Peyer's patch (tissue), 4 donors: ENCODE results near the gene SORL1. TPM values are rescaled to one million over a fixed set of nuclear protein-coding genes. Genes with fewer than 3 reads are reported as not detected.

Source experiments
- DNase-seq, 3 donors: peaks; one replicate each; pipeline ENCODE4 v3.0.0-alpha.2; 2017 to 2019
- H3K27ac ChIP-seq, 4 donors: fragments of 200-600 bp; sonication (generic); one replicate each; pipeline ENCODE4 v1.5.1; 2016 to 2019
- H3K27me3 ChIP-seq, 2 donors: fragments of 200-600 bp; sonication (generic); one replicate each; pipeline ENCODE4 v1.5.1; 2019
- H3K36me3 ChIP-seq, 3 donors: fragments of 200-600 bp; sonication (generic); one replicate each; pipeline ENCODE4 v1.5.1; 2016 to 2019
- H3K4me1 ChIP-seq, 4 donors: fragments of 200-600 bp; sonication (generic); one replicate each; pipeline ENCODE4 v1.5.1; 2016 to 2019
- H3K4me3 ChIP-seq, 4 donors: fragments of 200-600 bp; sonication (generic); 1 replicate in 3 of 4; 2 replicates in 1 of 4; pipeline ENCODE4 v1.5.1; 2016 to 2019; ENCODE audit warnings: mild to moderate bottlenecking in 1 of 4
- H3K9me3 ChIP-seq, 4 donors: fragments of 200-600 bp; sonication (generic); one replicate each; pipeline ENCODE4 v1.5.1; 2016 to 2019; ENCODE audit warnings: mild to moderate bottlenecking in 1 of 4
- CTCF ChIP-seq, 6 experiments: fragments of 450-650 bp in 4 of 6; fragments of 200-600 bp in 2 of 6; sonication (generic) in 1 of 6; IDR thresholded peaks; one replicate each; pipeline ENCODE4 v1.5.1; 2017 to 2019; ENCODE audit warnings: antibody characterized with exemption in 6 of 6, mild to moderate bottlenecking in 3 of 6, moderate library complexity in 1 of 6
- POLR2A ChIP-seq, 2 donors: fragments of 450-650 bp; IDR thresholded peaks; one replicate each; pipeline ENCODE4 v1.5.1; 2017; ENCODE audit warnings: antibody characterized with exemption in 2 of 2, mild to moderate bottlenecking in 2 of 2, moderate library complexity in 2 of 2
- total RNA-seq, 4 donors: library from RNA; depleted of rRNA; stranded (reverse); fragments of >200 nt; gene quantifications; one replicate each; pipeline ENCODE4 v1.1.0, GENCODE V29; 2016

The SORL1 gene
- total RNA-seq, 4 donors from 2014 or later = 52.0 to 282 (median 191) TPM

DNA sequence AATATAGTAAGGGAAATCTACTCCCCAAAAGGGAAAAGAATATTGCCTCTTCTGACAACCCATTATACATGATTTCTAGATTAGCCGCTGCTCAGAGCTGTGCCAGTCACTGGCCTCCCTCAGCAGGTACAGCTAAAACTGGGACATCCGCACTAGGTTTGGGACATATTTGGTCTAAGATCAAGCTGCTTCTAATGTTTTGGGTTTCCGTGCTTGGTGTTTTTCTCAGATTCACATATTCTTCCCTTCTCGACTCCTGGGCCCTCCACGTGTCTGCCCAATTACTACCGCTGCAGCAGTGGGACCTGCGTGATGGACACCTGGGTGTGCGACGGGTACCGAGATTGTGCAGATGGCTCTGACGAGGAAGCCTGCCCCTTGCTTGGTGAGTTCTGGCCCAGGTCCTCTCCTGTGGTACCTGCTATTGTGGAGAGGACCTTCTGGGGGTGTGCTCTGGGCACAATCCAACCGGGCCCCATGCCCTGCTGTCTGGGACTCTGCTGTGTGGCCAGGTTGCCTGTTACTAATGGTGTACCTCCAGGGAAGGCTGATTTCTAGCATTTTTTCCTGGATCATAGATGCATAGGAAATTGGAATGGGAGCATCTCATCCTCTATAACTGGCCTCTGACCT lies 138.8 kb downstream of the SORL1 start:
- no peak for DNase-seq
- no peaks in the 10 kb centered on the region for H3K27me3 ChIP-seq
- H3K4me1 ChIP-seq = peaks cover 0 to 13% (median 6%) of the 10 kb centered on the region in 4 donors
- TF ChIP-seq POLR2A (IDR thresholded peaks at IDR 0.05) (no peak), CTCF (IDR thresholded peaks at IDR 0.05) (no peak)
- H3K4me3 ChIP-seq = no peak overlapping the region
- H3K27ac ChIP-seq = peak overlapping the region in 1 of 4 donors; percentile 1
- H3K9me3 ChIP-seq = no peaks in the 10 kb centered on the region
- peaks cover 0 to 61% (median 0%) of the 10 kb centered on the region in 3 donors for H3K36me3 ChIP-seq

DNA sequence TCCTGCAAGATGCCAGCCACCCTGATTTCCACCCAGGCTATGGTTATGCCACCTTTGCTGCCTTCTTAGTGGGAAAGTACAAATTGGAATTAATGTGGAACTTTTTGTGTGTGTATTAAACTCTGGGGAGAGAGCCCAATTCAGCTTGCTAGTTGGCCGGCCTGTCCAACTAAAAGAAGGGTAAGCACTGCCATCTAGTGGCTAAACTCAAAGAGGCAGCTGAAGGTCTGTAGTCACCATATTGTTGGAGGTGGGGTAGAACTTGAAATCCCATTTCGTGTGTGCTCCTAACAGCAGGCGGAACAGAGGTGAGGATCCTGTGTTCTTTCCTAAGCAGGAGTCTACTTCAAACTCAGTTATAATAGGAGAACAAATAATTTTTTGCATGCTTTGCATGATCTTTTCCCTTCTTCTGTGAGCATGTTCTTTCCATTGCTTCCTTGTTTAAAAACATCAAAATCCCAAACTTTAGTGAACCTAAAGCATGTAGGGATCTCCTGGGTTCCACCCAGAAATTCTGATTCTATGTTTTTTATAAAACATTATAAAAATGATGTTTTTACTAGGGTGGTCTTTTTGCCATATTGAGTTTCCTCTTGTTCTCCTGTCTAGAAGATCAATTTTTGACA lies 139.4 kb downstream of the SORL1 start:
- DNase-seq = peak in 2 of 3 donors; percentile 69 to 87
- no peak overlapping the region for H3K27ac ChIP-seq
- no peaks in the 10 kb centered on the region for H3K9me3 ChIP-seq
- no peaks in the 10 kb centered on the region for H3K27me3 ChIP-seq
- H3K36me3 ChIP-seq = peaks cover 0 to 68% (median 0%) of the 10 kb centered on the region in 3 donors
- TF ChIP-seq POLR2A (IDR thresholded peaks at IDR 0.05) (no peak), CTCF (IDR thresholded peaks at IDR 0.05) (peak; percentile 75 to 94 (median 91))
- no peak overlapping the region for H3K4me3 ChIP-seq
- H3K4me1 ChIP-seq = peaks cover 0 to 13% (median 6%) of the 10 kb centered on the region in 4 donors

DNA sequence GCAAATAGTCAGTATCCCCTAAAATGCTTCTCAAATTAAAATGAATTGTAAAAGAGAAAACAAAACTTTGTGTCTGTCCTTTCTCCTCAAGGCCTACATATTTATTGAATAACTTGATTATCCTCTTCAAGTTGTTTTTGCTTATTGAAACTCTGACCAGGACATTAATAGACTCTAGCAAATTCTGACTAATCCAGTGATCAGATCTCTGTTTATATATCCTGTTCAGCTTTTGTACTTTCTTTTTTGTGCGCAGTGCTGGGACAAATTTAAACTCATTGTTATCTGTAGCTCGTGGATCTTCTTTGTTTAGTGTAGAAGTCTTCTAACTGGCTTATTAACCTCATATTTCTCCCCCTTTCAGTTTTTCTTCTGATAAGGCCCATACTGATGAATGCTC lies 140.6 kb downstream of the SORL1 start:
- H3K27ac ChIP-seq = peak overlapping the region in 1 of 4 donors; percentile 33
- H3K27me3 ChIP-seq = no peaks in the 10 kb centered on the region
- no peak for TF ChIP-seq CTCF (IDR thresholded peaks at IDR 0.05)
- TF ChIP-seq POLR2A (IDR thresholded peaks at IDR 0.05) = no peak

GRCh38 chr11:121595717-121596161 lies 143.6 kb downstream of the SORL1 start:
- H3K36me3 ChIP-seq = peaks cover 0 to 77% (median 0%) of the 10 kb centered on the region in 3 donors
- no peak overlapping the region for H3K4me3 ChIP-seq
- H3K4me1 ChIP-seq = peaks cover 0 to 8% (median under 1%) of the 10 kb centered on the region in 4 donors
- no peaks in the 10 kb centered on the region for H3K9me3 ChIP-seq
- no peak for DNase-seq
- no peaks in the 10 kb centered on the region for H3K27me3 ChIP-seq
- TF ChIP-seq CTCF (IDR thresholded peaks at IDR 0.05) = no peak
- TF ChIP-seq POLR2A (IDR thresholded peaks at IDR 0.05) = no peak
- H3K27ac ChIP-seq = no peak overlapping the region

More for the DNA sequence above, 140.6 kb downstream of the SORL1 start:
- H3K9me3 ChIP-seq = no peaks in the 10 kb centered on the region
- peaks cover 0 to 13% (median 6%) of the 10 kb centered on the region in 4 donors for H3K4me1 ChIP-seq
- H3K36me3 ChIP-seq = peaks cover 0 to 76% (median 0%) of the 10 kb centered on the region in 3 donors
- no peak overlapping the region for H3K4me3 ChIP-seq
- no peak for DNase-seq

- Histone ChIP-seq H3K4me1 (peaks cover 0 to 8% (median 0%) of the 10 kb centered on the region in 4 donors), H3K36me3 (peaks cover 0 to 72% (median 0%) of the 10 kb centered on the region in 3 donors), H3K27ac (no peak overlapping the region), H3K4me3 (no peak overlapping the region), H3K9me3 (no peaks in the 10 kb centered on the region), H3K27me3 (no peaks in the 10 kb centered on the region)
- no peak for TF ChIP-seq CTCF (IDR thresholded peaks at IDR 0.05)
- no peak for TF ChIP-seq POLR2A (IDR thresholded peaks at IDR 0.05)
- DNase-seq = no peak
Measured at GRCh38 chr11:121596195-121597155, 144.4 kb downstream of the SORL1 start.
